H1 (cell line): ENCODE data around the gene ASTL. TPM values are rescaled to one million over a fixed set of nuclear protein-coding genes. Genes with fewer than 3 reads are reported as not detected.

ENCODE experiments used
- CHD2 ChIP-seq: IDR thresholded peaks from 2 replicates; pipeline ENCODE4 v1.6.1; 2012; ENCODE audit warnings: low read length, improper control_type of control experiment
- HDAC2 ChIP-seq, 2 experiments: fragments of 300-600 bp in 1 of 2; sonication (generic) in 1 of 2; IDR thresholded peaks; 2 replicates each; pipeline ENCODE4 v1.6.1; 2011 to 2012; ENCODE audit warnings: low read depth in 2 of 2, low read length in 2 of 2, mild to moderate bottlenecking in 2 of 2, moderate library complexity in 2 of 2, borderline replicate concordance in 1 of 2, inconsistent platforms in 1 of 2
- JUN ChIP-seq: IDR thresholded peaks from 2 replicates; pipeline ENCODE4 v1.6.1; 2011; ENCODE audit warnings: low read depth, mild to moderate bottlenecking, improper control_type of control experiment, low read length
- polyA plus RNA-seq, 7 experiments: library from polyadenylated mRNA; depleted of rRNA in 3 of 7; stranded (reverse) in 5 of 7; unstranded in 2 of 7; fragments of >200 nt in 5 of 7; fragments of 200-250 nt in 2 of 7; gene quantifications; 1 replicate in 5 of 7; 2 replicates in 1 of 7; 4 replicates in 1 of 7; pipeline versions ENCODE4 v1.2.1 to v1.2.3, GENCODE V29; 2011 to 2013; ENCODE audit warnings: missing spikeins in 2 of 7, mixed read lengths in 2 of 7
- total RNA-seq: library from RNA; stranded (reverse); fragmentation: NEBNext Ultra II Directional; extraction: Animal tissue kit (Norgen Biotek cat#: 25700); gene quantifications from 2 replicates; pipeline ENCODE4 v1.2.1, GENCODE V29; 2021

ASTL gene
- total and polyA plus RNA-seq, 2 of the 8 experiments (the other 6 are each of a cell fraction or from before 2014, with no cell fraction given), result 0.60 to 1.4 TPM

GRCh38 chr2:96088340-96089335, 49.7 kb downstream of the ASTL start (continued):
- TF ChIP-seq HDAC2 (IDR thresholded peaks at IDR 0.05; ENCODE audit: borderline replicate concordance in 1 of 2, low read depth in 2 of 2, low read length in 2 of 2) (no peak), CHD2 (no peak), JUN (no peak)
